ENCODE results near the gene HDC. TPM values are rescaled to one million over a fixed set of nuclear protein-coding genes. Genes with fewer than 3 reads are reported as not detected.

Gene HDC
- total RNA-seq, 1 experiment from 2014 or later: not detected

GRCh38 chr15:50277370-50277769 lies 11.8 kb upstream of the HDC start (continued):
- TF ChIP-seq, protein P1, sequence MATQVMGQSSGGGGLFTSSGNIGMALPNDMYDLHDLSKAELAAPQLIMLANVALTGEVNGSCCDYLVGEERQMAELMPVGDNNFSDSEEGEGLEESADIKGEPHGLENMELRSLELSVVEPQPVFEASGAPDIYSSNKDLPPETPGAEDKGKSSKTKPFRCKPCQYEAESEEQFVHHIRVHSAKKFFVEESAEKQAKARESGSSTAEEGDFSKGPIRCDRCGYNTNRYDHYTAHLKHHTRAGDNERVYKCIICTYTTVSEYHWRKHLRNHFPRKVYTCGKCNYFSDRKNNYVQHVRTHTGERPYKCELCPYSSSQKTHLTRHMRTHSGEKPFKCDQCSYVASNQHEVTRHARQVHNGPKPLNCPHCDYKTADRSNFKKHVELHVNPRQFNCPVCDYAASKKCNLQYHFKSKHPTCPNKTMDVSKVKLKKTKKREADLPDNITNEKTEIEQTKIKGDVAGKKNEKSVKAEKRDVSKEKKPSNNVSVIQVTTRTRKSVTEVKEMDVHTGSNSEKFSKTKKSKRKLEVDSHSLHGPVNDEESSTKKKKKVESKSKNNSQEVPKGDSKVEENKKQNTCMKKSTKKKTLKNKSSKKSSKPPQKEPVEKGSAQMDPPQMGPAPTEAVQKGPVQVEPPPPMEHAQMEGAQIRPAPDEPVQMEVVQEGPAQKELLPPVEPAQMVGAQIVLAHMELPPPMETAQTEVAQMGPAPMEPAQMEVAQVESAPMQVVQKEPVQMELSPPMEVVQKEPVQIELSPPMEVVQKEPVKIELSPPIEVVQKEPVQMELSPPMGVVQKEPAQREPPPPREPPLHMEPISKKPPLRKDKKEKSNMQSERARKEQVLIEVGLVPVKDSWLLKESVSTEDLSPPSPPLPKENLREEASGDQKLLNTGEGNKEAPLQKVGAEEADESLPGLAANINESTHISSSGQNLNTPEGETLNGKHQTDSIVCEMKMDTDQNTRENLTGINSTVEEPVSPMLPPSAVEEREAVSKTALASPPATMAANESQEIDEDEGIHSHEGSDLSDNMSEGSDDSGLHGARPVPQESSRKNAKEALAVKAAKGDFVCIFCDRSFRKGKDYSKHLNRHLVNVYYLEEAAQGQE (IDR thresholded peaks at IDR 0.05; ENCODE audit: low read depth): no peak

- Histone ChIP-seq H4K20me1 (ENCODE audit: insufficient read depth) (no peaks in the 10 kb centered on the region), H3K9me2 (ENCODE audit: insufficient read depth) (no peaks in the 10 kb centered on the region), H3K27ac (ENCODE audit: low read depth, low read length) (no peak overlapping the region), H3K36me3 (ENCODE audit: control insufficient read depth in 1 of 2, insufficient read depth in 2 of 2, low read length in 2 of 2) (no peaks in the 10 kb centered on the region), H3K9me3 (ENCODE audit: control insufficient read depth in 1 of 2, insufficient read depth in 1 of 2, low read depth in 1 of 2, low read length in 2 of 2) (no peaks in the 10 kb centered on the region), H3K4me1 (ENCODE audit: control insufficient read depth in 1 of 2, insufficient read depth in 2 of 2, low read length in 2 of 2) (no peaks in the 10 kb centered on the region), H2AFZ (ENCODE audit: low read depth, low read length, poor library complexity, severe bottlenecking) (no peak overlapping the region), H3K27me3 (ENCODE audit: insufficient read depth, low read length) (no peaks in the 10 kb centered on the region), H3K9ac (ENCODE audit: low read length) (no peak overlapping the region), H3K4me3 (replicated peaks in 1 of 2; ENCODE audit: low read depth in 1 of 2, low read length in 2 of 2) (no peak overlapping the region), H3K79me2 (ENCODE audit: insufficient read depth, low read length) (no peaks in the 10 kb centered on the region), H3K4me2 (ENCODE audit: low read length) (no peak overlapping the region)
- ATAC-seq (no peak), DNase-seq (ENCODE audit: low read depth, low spot score) (no peak)
- TF ChIP-seq SIN3A (IDR thresholded peaks at IDR 0.05; ENCODE audit: low read depth) (no peak), JUND (IDR thresholded peaks at IDR 0.05) (no peak), EZH2 (IDR thresholded peaks at IDR 0.05) (no peak), SRF (IDR thresholded peaks at IDR 0.05; ENCODE audit: low read depth) (no peak), ZFX (IDR thresholded peaks at IDR 0.05) (no peak), CTCF (IDR thresholded peaks at IDR 0.05 in 2 of 3, conservative IDR thresholded peaks at IDR 0.05 in 1 of 3; ENCODE audit: borderline replicate concordance in 1 of 3, insufficient read depth in 1 of 3, low read depth in 2 of 3, low read length in 2 of 3) (no peak)
- CTCF ChIA-PET: no interaction called here
- BruUV-seq (replicated peaks): no TSS peak
- intact Hi-C loops (cut with micrococcal nuclease): no loop called here
- RAD21 ChIA-PET (ENCODE audit: low non-redundant PET in 1 of 2, low total read pairs in 2 of 2, uncharacterized antibody in 2 of 2, unreplicated experiment in 2 of 2): no interaction called here
- POLR2A ChIA-PET: no interaction called here
Observed at GRCh38 chr15:50275908-50276307, 10.4 kb upstream of the HDC start.
